Middle frontal gyrus (tissue), 1 donor: ENCODE measurements around the gene CCDC148.
"Not testable (repeated sequence)": the region's sequence is repeated elsewhere in the genome, so short reads cannot be mapped to it uniquely, and the experiment has no call there.

ENCODE experiments used
- DNase-seq: peaks from one replicate; pipeline ENCODE4 v3.0.0-alpha.2; 2015; ENCODE audit warnings: low spot score; ENCODE audit errors: extremely low spot score

Gene CCDC148

GRCh38 chr2:158359846-158360245 lies 96.7 kb downstream of the CCDC148 start:
- DNase-seq, result no peak

DNA sequence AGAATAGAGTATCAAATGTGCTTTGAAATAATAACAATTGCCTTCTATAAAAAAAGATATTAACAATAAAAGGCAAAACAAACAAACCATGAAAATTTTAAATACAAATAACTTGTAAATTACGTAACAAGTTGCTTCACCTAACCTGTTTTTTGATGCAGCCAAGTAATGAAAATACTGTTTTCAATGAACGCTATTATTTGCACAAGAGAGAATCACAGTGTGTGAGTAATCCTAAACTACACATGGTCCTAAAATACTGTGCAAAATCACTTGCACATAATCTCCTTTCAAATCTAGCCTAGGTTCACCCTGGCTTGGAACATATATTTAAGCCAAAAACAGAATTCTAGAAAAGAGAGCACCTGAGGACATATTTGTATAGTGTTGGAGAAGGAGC lies 98.9 kb downstream of the CCDC148 start:
- no peak for DNase-seq

- no peak for DNase-seq
Measured at GRCh38 chr2:158357122-158357521, 99.4 kb downstream of the CCDC148 start.

- DNase-seq, result not testable (repeated sequence)
Measured at GRCh38 chr2:158351466-158351816, 105.1 kb downstream of the CCDC148 start.

DNA sequence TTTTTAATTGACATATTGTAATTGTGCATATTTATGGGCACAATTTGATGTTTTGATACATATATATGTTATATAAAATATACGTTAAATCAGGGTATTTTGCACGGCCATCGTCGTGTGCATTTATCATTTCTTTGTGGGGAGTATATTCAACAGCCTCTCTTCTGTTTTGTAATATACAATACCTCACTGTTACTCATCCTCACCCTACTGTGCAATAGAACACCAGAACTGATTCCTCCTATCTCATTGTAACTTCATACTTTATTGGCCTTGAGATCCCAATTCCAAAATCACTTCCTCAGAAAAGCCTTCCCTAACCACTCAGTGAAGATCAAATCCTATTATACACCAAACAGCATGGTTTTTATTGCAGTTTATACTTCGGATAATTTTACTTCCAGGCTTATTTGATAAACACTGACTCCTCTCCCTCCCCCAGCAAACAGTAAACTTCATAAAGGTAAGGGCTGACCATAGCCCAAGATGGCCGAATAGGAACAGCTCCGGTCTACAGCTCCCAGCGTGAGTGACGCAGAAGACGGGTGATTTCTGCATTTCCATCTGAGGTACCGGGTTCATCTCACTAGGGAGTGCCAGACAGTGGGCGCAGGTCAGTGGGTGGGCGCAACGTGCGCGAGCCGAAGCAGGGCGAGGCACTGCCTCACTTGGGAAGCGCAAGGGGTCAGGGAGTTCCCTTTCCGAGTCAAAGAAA lies 105.6 kb downstream of the CCDC148 start:
- DNase-seq, result not testable (repeated sequence)

DNA sequence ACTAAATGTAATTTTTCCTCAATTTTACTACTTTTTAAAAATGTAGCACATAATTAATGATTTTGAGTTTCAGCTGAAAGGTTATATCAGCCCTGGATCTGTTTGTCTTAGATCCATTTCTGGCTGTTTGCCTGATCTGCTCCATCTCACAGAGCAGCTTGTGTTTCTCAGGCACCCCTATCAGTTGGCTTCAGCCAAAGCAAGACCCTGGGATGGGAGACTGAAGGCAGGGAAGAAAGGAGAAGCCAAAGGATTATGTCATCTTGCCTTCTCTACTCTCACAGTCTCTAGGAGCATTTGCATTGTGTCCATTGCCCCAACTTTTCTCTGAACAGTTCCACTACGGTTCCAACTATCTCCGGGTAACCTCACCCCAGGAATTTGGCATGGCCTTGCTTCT lies 110.5 kb downstream of the CCDC148 start:
- DNase-seq, result no peak

DNA sequence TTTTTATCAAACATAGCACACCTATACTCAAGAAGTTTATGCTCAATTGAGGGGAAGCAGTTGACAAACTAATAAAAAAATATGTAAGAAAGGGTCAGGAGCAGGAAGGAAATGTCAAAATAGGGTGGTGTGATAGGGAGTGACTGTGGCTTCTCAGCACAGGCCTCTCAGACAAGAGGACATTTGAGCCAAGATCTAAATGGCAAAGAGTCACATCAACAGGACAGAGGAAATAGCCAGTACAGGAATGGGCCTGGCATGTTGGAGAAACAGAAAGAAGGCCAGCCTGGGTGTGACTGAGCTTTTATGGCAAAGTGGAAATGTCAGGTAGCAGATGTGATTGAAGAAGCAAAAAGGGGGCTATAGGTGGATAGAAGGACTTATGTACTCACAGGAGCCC lies 117.0 kb downstream of the CCDC148 start:
- no peak for DNase-seq

DNA sequence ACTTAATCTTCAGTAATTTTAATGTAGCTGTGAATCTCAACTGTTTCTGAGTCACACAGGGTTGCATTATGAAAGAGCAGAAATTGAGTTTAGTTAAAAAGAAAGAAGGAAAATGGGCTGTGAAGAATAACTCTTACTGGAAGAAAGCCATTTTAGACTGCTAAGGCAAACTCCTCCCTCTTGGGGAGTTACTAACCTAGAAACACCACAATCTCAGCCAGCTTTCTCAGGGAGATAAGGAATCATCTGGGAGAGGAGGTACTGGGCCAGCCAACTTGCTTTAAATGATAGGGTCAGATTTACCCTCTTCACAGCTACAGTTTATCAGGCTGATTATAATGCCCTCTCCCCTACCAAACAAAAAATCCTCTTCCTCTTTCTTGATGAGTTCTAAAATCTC lies 119.5 kb downstream of the CCDC148 start:
- DNase-seq, result no peak

DNA sequence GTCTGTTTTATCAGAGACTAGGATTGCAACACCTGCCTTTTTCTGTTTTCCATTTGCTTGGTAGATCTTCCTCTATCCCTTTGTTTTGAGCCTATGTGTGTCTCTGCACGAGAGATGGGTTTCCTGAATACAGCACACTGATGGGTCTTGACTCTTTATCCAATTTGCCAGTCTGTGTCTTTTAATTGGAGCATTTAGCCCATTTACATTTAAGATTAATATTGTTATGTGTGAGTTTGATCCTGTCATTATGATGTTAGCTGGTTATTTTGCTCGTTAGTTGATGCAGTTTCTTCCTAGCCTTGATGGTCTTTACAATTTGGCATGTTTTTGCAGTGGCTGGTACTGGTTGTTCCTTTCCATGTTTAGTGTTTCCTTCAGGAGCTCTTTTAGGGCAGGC lies 124.8 kb downstream of the CCDC148 start:
- DNase-seq, result not testable (repeated sequence)

DNA sequence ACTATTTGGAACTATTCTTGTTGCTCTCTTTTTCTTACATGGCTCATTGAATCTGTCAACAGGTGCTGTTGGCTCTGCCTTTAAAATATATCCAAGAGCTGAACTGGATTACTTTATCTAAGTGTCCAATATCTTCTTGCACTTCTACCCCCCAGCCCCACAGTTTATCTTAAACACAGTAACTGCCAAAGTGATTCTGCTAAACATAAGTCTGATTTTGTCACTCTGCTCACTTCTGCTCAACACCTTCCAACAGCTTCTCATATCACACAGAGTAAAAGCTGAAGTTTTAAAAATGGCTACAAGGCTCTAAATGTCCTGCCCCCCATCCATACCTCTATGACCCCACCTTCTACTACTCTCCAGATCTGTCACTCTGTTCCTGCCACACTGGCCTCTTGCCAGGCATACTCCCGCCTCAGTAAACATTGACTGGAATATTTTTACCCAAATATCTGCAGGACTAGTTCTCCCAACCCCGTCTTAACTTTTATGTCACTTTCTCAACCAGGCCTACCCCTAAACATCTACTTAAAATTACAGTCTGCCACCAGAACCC lies 130.7 kb downstream of the CCDC148 start:
- no peak for DNase-seq

- DNase-seq, result no peak
Measured at GRCh38 chr2:158325031-158325781, 131.3 kb downstream of the CCDC148 start.

DNA sequence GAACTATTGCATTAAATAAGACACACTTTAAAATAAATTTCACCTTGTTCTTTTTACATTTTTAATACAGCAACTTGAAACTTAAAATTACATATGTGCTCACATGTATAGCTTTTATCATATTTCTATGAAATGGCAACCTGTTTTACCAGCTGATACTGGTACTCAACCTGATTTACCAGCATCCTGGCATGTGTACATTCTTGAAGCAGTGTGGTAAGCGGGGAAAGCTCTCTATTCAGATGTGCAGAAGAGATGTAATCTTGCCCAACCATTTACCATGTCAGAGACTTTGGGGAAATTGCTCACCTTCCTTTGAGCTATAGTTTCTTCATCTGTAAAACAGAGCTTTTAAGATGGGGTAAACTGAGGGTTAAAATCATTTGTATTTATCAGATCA lies 133.2 kb downstream of the CCDC148 start:
- DNase-seq, result no peak

GRCh38 chr2:158321264-158321663 lies 135.3 kb downstream of the CCDC148 start:
- no peak for DNase-seq

GRCh38 chr2:158319269-158319668 lies 137.3 kb downstream of the CCDC148 start:
- DNase-seq, result no peak

DNA sequence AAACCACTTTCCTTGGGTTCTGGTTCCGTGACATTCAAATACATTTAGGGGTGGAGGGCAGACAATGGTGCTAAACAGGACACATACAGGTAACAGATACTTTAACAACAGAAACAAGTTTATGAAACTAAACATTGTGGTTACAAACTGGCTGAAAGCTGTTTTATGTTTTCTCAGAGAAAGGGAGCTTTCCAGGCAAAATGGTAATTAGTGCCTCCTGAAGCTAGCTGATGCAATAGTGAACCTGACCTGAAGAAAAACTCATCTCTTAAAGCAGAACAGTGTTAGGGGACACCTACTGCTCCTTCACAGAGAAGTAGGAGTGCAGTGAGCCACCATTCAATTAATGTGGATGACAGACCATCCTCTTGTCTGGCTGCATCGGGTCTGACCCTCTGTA lies 138.9 kb downstream of the CCDC148 start:
- DNase-seq, result no peak

GRCh38 chr2:158315803-158316414 lies 140.6 kb downstream of the CCDC148 start:
- DNase-seq, result no peak

GRCh38 chr2:158315000-158315399 lies 141.6 kb downstream of the CCDC148 start:
- no peak for DNase-seq

- DNase-seq, result no peak
Measured at GRCh38 chr2:158313734-158314133, 142.8 kb downstream of the CCDC148 start.

DNA sequence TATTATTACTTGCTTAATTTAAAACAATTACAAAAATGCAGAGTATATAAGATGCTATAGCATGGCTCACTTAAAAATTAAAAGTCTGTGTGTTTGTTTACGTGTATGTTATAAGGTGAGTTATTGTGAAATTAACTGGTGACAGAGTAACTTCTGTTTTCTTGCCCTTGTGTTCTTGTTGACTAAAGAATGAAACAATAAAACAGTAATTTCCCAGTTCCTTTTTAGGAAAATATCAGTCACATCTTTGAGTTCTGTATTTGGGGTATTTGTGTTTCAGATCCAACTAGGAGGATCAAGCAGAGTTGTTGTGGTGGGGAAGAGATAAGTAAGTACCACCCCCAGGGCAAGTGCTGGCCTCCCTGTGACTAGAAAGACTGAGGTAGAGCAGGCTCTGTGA lies 143.6 kb downstream of the CCDC148 start:
- no peak for DNase-seq

- not testable (repeated sequence) for DNase-seq
Measured at GRCh38 chr2:158310407-158310806, 146.1 kb downstream of the CCDC148 start.

GRCh38 chr2:158305501-158305900 lies 151.1 kb downstream of the CCDC148 start:
- DNase-seq, result no peak

GRCh38 chr2:158300394-158300793 lies 156.2 kb downstream of the CCDC148 start:
- DNase-seq, result no peak
